KG1 (cell line): ENCODE data around the gene FOXD4L1.
"Not testable (repeated sequence)": the region's sequence is repeated elsewhere in the genome, so short reads cannot be mapped to it uniquely, and the experiment has no call there.

Source experiments
- DNase-seq: peaks from one replicate; lab custom pipeline; 2025; lab: John Stamatoyannopoulos, UW

Gene FOXD4L1

GRCh38 chr2:113524986-113525385 is 26.5 kb downstream of the FOXD4L1 start:
- not testable (repeated sequence) for DNase-seq

- not testable (repeated sequence) for DNase-seq
These were observed 29.0 kb downstream of the FOXD4L1 start for GRCh38 chr2:113527350-113528045.

GRCh38 chr2:113528126-113528525 is 29.7 kb downstream of the FOXD4L1 start:
- DNase-seq, result not testable (repeated sequence)

GRCh38 chr2:113528904-113529303 is 30.4 kb downstream of the FOXD4L1 start:
- not testable (repeated sequence) for DNase-seq

- not testable (repeated sequence) for DNase-seq
These were observed 34.5 kb downstream of the FOXD4L1 start for GRCh38 chr2:113532991-113533390.

- DNase-seq, result not testable (repeated sequence)
These were observed 38.1 kb downstream of the FOXD4L1 start for GRCh38 chr2:113536573-113536972.

GRCh38 chr2:113540834-113541203 is 42.4 kb downstream of the FOXD4L1 start:
- DNase-seq, result not testable (repeated sequence)

- DNase-seq, result not testable (repeated sequence)
These were observed 42.9 kb downstream of the FOXD4L1 start for GRCh38 chr2:113541204-113541975.

GRCh38 chr2:113541976-113542485 is 43.6 kb downstream of the FOXD4L1 start:
- DNase-seq, result not testable (repeated sequence)

- not testable (repeated sequence) for DNase-seq
These were observed 44.1 kb downstream of the FOXD4L1 start for GRCh38 chr2:113542529-113542928.
